HG03108 (cell line): Measurements from ENCODE around the gene GRAMD4.

Experiments used
- ATAC-seq: cut with Tn5 transposase; IDR thresholded peaks from one replicate; pipeline ENCODE4 v1.9.1; 2021; ENCODE audit warnings: moderate library complexity; ENCODE audit not compliant: unreplicated experiment

The GRAMD4 gene

DNA sequence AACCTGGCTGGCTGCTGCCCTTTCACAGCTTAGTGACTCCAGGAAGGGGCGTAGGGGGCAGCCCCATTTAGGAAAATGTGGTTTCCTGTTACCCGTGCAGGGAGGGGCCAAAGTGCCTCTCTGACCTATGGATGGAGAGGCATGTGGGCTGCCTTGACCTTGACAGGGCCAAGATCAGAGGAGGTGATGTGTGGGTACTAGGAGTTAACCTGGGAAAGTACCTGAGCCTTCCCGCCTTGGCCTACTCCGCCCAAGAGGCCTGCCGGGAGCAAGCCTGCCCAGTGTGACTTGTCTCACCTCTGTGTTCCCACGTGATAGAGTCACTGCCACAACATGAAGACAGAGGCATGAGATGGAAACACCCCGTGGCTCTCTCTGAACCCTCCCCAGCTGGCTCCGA lies 33.4 kb downstream of the GRAMD4 start:
- no peak for ATAC-seq

DNA sequence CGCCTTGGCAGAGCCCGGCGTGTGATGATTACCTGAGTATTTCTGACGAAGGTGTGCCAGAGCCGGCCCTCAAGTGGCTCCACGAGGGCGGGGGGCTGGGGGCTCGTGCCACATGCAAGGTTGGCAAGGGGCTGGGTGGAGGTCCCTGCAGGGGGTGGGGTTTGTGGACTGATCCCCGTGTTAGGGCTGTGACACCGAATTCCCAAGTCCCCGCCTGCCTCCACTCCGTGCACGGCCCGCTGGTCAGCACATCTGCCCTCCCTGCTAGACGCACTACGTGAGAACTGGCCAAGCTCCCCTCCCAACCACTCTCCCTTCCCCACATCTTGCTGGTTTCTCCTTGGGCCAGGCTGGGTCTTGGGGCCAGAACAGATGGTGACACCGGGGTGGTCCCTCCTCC lies 34.2 kb downstream of the GRAMD4 start:
- no peak for ATAC-seq

DNA sequence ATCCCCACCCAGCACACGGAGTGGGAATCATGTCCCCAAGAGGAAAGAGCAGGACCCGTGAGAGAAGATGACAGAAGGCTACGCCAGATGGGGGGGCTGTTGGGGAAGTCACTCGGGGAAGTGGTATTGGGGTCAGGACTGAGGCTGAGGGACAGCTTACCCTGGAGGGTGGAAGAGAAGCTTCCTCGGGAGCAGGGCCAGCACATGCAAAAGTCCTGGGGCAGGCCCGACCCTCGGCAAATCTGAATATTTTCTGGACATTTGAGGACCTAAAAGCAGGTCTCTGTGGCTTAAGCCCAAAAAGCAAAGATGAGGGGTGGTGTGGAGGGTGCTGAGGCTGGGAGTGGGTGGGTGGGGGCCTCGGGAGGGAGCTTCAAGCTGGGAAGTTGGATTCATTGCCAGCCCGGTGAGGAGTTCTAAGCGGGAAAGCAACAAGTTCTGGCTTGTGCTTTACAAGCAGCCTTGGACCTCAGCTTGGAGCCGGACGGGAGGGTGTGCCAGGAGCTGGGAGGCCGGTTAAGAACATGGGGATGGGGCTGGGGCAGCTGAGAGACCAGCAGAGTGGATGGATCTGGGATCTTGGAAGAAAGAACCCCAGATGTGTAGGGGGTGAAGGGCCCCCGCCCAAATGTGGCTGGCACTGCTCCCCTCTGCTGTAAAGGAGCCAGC lies 34.9 kb downstream of the GRAMD4 start:
- ATAC-seq: no peak

GRCh38 chr22:46655861-46656608 lies 35.8 kb downstream of the GRAMD4 start:
- ATAC-seq: no peak

DNA sequence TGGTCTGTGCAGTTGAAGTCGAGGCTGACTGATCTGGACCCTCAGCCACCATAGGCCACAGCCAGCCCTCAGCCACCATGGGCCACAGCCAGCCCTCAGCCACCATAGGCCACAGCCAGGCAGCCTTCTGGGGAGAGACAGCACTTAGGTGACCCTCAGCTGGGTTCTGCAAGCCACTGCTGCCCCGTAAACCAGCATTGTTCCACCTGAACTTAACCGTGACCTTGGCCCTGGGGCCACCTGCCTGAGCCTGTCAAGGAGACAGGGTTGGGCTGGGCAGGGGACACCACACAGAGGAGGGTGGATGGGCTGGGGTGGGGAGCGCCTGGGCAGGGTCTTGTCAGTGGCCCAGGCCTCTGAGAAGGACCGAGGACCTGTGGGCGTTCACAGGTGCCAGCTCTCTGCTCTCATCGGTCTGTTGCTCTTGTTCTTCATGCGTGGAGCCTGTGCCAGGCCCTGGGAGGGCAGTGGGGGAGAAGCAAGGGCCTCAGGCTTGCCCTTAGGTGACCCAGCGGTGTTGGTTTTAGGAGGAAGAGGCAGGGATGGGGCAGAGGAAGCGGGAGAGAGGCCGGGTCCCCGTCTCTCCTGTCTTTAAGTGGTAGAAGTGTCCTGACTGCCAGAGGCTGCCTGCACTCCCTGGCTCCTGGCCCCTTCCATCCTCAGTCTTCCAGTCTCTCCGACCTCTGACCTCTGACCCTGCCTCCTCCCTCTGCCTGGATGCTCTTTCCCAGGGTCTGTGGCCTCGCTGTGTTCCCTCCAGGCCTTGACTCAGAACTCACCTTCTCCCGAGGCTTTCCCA lies 36.9 kb downstream of the GRAMD4 start:
- no peak for ATAC-seq

- ATAC-seq: no peak
Observed at GRCh38 chr22:46657655-46657953, 37.4 kb downstream of the GRAMD4 start.

GRCh38 chr22:46657996-46658947 lies 38.1 kb downstream of the GRAMD4 start:
- ATAC-seq: no peak

DNA sequence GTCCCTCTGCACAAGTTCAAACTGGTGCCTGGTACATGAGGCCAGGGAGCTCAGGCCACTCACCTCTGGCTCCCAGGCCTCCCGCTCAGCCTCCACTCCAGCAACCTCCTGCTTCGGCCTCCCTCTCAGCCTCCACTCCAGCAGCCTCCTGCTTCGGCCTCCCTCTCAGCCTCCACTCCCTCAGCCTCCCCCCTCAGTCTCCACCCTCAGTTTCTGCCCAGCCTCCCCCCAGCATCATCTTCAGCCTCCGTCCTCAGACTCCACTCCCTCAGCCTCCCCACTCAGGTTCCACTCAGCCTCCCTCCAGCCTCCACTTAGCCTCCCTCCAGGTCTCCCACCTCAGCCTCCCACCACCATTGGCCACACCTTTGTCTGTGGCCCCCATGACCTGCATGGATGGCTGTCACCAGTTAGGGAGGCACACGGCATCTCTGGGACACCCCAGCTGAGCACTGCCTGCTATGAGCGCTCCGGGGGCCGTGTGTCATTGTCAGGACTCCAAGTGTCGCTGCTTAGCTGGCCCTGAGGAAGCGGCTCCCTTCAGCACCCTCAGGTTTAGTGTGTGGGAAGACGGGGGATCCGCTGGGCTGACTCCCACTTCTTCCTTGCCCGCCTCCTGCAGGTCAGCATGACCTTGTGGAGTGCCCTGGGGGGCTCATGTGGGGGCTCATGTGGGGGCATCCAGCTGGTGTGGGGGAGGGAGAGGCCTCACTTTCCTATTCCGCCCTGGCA lies 39.0 kb downstream of the GRAMD4 start:
- ATAC-seq: no peak

DNA sequence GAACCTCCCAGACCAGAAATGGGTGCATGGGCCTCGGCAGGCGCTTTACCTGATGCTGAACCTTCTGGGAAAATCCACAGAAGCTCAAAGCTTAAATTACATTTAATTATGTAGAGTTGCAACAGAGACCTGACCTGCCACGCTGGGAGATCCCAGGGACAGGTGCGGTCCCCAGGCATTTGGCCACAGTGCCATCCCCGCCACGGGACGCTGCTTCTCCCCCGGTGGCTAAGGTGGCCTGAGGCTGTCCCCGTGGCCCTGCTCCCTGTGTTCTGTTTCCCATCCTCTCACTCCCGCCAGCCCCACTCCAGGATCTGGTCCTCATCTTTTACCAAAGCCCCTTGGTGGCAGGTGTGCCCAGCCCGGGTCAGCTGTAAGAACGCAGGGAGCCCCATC lies 39.6 kb downstream of the GRAMD4 start:
- no peak for ATAC-seq

GRCh38 chr22:46660604-46661201 lies 40.5 kb downstream of the GRAMD4 start:
- ATAC-seq: no peak

- no peak for ATAC-seq
Observed at GRCh38 chr22:46661221-46661851, 41.1 kb downstream of the GRAMD4 start.

DNA sequence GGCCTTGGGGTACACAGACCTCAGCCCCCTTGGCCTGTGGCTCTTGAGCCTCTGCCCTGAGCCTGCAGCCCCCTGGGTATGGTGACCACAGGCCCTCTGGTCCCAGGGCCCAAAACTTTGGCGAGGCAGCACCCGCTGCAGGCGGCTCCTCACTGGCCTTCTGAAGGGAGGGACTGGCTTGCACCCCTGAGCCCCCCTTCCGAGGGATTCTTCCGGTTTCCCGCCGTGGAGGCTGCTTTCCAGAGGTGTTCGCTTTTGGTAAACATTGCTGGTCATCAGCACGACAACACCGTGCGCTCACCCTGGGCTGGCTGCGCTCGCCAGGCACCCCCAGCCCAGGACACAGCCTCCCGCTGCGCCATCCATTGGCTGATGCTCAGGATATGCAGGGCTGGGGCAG lies 42.0 kb downstream of the GRAMD4 start:
- ATAC-seq: no peak

DNA sequence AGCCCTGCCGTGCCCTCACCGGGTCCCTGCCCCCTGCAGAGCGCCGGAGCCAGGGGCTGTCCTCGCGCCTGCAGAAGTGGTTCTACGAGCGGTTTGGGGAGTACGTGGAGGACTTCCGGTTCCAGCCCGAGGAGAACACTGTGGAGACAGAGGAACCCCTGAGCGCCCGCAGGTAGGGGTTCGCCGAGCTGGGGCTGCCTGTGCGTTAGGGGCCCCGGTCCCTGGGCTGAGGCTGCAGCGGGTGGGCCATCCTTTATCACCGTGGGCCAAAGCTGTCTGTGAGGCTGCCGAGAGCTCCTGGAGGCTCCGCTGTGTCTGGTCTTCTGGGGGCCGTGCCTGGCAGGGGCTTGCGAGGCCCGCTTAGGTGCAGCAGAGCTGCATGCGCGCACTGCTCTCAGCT lies 42.8 kb downstream of the GRAMD4 start:
- no peak for ATAC-seq

- no peak for ATAC-seq
Observed at GRCh38 chr22:46663436-46664100, 43.4 kb downstream of the GRAMD4 start.

GRCh38 chr22:46664301-46664855 lies 44.2 kb downstream of the GRAMD4 start:
- no peak for ATAC-seq

DNA sequence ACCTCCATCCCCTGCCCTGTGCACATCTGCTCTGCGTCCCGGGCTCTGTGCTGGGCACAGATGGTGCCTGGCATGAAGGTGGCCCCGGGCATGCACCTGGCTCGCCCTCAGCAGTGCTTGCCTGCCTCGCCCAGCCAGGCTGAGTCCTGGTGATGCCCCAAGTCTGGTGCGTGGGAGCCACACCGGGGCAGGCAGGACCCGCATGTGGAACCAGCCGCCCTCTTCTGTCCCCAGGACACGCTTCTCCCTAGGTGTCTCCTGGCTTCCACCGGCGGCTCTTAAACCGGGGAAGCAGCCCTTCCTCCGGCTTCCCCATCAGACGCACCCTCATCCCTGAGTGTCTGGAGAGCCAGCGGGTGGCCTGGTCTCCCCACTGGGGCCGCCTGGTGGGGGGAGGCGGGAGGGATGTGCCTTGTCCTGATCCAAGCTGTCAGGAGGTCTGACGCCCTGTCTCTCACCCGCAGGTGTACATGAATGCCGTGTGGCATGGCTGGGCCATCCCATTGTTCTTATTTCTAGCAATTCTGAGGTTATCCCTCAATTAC lies 45.0 kb downstream of the GRAMD4 start:
- no peak for ATAC-seq

- no peak for ATAC-seq
Observed at GRCh38 chr22:46665751-46666280, 45.6 kb downstream of the GRAMD4 start.
